HEK293T (cell line): ENCODE results near the gene CD300LD.
A peak's percentile ranks its signal among the peaks of the same experiment; 100 is the strongest.

ENCODE experiments used
- CTCF ChIA-PET: fragments of 350-600 bp; formaldehyde crosslinking; extraction: SDS; loops from one replicate; lab custom pipeline; 2021; ENCODE audit warnings: antibody characterized with exemption, inconsistent platforms; lab: Yijun Ruan, JAX
- POLR2A ChIA-PET: fragments of 350-600 bp; formaldehyde crosslinking; extraction: SDS; loops from one replicate; lab custom pipeline; 2020; ENCODE audit warnings: antibody characterized with exemption, inconsistent platforms; lab: Yijun Ruan, JAX
- DNase-seq: peaks from one replicate; pipeline ENCODE4 v3.0.0; 2012; ENCODE audit warnings: mixed read lengths; ENCODE audit errors: extremely low spot score
- ARNT ChIP-seq: fragments of 450-650 bp; IDR thresholded peaks from 2 replicates; pipeline ENCODE4 v1.6.1; 2017; ENCODE audit warnings: mild to moderate bottlenecking
- BHLHE40 ChIP-seq: fragments of 450-650 bp; IDR thresholded peaks from 2 replicates; pipeline ENCODE4 v1.6.1; 2016; ENCODE audit warnings: mild to moderate bottlenecking, moderate library complexity, borderline replicate concordance
- CTBP1 ChIP-seq: fragments of 450-650 bp; IDR thresholded peaks from 2 replicates; pipeline ENCODE4 v1.6.1; 2016; ENCODE audit warnings: borderline replicate concordance
- ELF4 ChIP-seq: fragments of 450-650 bp; IDR thresholded peaks from 2 replicates; pipeline ENCODE4 v1.6.1; 2017; ENCODE audit warnings: antibody characterized with exemption
- FOXA1 ChIP-seq: fragments of 450-650 bp; IDR thresholded peaks from 2 replicates; pipeline ENCODE4 v1.6.1; 2016; ENCODE audit warnings: mild to moderate bottlenecking
- FOXK2 ChIP-seq: fragments of 450-650 bp; IDR thresholded peaks from 2 replicates; pipeline ENCODE4 v1.6.1; 2016; ENCODE audit warnings: mild to moderate bottlenecking
- FOXM1 ChIP-seq: fragments of 450-650 bp; IDR thresholded peaks from 2 replicates; pipeline ENCODE4 v1.6.1; 2017; ENCODE audit warnings: mild to moderate bottlenecking, borderline replicate concordance
- HDGF ChIP-seq: fragments of 450-650 bp; IDR thresholded peaks from 2 replicates; pipeline ENCODE4 v1.6.1; 2017; ENCODE audit warnings: antibody characterized with exemption, borderline replicate concordance
- L3MBTL2 ChIP-seq: fragments of 450-650 bp; conservative IDR thresholded peaks from 2 replicates; pipeline ENCODE4 v1.6.1; 2016; ENCODE audit warnings: mild to moderate bottlenecking
- LEF1 ChIP-seq: fragments of 450-650 bp; IDR thresholded peaks from 2 replicates; pipeline ENCODE4 v1.6.1; 2017; ENCODE audit warnings: mild to moderate bottlenecking, borderline replicate concordance
- NFRKB ChIP-seq: fragments of 450-650 bp; IDR thresholded peaks from 2 replicates; pipeline ENCODE4 v1.6.1; 2016; ENCODE audit warnings: mild to moderate bottlenecking, moderate library complexity
- SP1 ChIP-seq: fragments of 450-650 bp; IDR thresholded peaks from 2 replicates; pipeline ENCODE4 v1.6.1; 2017
- SUZ12 ChIP-seq: fragments of 450-650 bp; IDR thresholded peaks from 2 replicates; pipeline ENCODE4 v1.6.1; 2016; ENCODE audit warnings: mild to moderate bottlenecking
- TARDBP ChIP-seq: fragments of 450-650 bp; IDR thresholded peaks from 2 replicates; pipeline ENCODE4 v1.6.1; 2016
- ZNF384 ChIP-seq: fragments of 450-650 bp; IDR thresholded peaks from 2 replicates; pipeline ENCODE4 v1.6.1; 2016
- TF ChIP-seq, protein P1 (sequence below): fragments of 450-650 bp; IDR thresholded peaks from 2 replicates; pipeline ENCODE4 v1.6.1; 2016

Gene CD300LD

DNA sequence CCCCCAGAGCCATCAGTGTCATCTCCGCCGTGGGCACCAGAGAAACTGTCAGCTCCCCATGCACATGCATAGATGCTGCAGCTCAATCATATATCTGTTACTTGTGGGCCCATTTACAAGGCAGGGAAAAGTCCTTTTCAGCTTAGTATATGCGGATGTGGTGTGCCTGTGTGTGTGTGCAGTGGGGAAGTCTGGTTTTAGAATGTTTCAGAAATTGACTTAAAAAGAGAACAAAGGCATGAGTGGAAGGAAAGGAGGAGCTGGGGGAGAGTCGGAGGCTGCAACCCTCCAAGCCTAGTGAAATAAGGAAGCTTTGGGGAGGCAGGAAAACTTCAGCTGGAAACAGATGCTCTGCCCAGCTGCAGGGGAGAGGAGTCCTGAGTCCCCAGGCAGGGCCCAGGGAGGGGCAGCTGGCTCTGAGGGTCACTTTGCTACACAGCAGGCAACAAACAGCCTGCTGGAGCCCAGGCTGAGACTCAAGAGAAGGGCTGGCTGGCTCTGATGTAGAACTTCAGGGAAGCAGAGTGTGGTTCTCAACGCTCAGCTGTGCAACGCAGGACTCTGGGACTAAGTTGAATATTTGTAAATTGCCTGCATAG lies 11.1 kb upstream of the CD300LD start:
- CTCF ChIA-PET, result interaction anchor here (0.6 to 2.1 kb wide), 7 partner anchors 9 to 235 kb away, joined by 3 to 6 read pairs (median 4); partner anchors contain the start of genes CD300H and GPR142
- DNase-seq, result no peak
- POLR2A ChIA-PET, result no interaction called here
- TF ChIP-seq ZNF384 (no peak), SUZ12 (no peak), FOXA1 (no peak), CTBP1 (no peak), NFRKB (no peak), HDGF (no peak), FOXK2 (no peak), ARNT (no peak), ELF4 (no peak), FOXM1 (no peak), LEF1 (no peak), TARDBP (no peak), SP1 (no peak), BHLHE40 (no peak)

- DNase-seq, result peak; percentile 70
- POLR2A ChIA-PET, result no interaction called here
- CTCF ChIA-PET, result interaction anchor here (0.6 to 1.1 kb wide), 3 partner anchors 30 to 41 kb away, joined by 3 to 4 read pairs (median 3); no protein-coding TSS in a partner anchor
- TF ChIP-seq ZNF384, result no peak
- TF ChIP-seq SUZ12, result no peak
- TF ChIP-seq, protein P1, sequence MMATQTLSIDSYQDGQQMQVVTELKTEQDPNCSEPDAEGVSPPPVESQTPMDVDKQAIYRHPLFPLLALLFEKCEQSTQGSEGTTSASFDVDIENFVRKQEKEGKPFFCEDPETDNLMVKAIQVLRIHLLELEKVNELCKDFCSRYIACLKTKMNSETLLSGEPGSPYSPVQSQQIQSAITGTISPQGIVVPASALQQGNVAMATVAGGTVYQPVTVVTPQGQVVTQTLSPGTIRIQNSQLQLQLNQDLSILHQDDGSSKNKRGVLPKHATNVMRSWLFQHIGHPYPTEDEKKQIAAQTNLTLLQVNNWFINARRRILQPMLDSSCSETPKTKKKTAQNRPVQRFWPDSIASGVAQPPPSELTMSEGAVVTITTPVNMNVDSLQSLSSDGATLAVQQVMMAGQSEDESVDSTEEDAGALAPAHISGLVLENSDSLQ, result no peak
- no peak for TF ChIP-seq HDGF
- no peak for TF ChIP-seq ELF4
- no peak for TF ChIP-seq FOXK2
Observed at GRCh38 chr17:74601944-74602572, 10.0 kb upstream of the CD300LD start.

- CTCF ChIA-PET, result interaction anchor here (1.1 kb wide), 1 partner anchor 52 kb away, joined by 3 read pairs; no protein-coding TSS in a partner anchor
- DNase-seq, result no peak
- POLR2A ChIA-PET, result no interaction called here
- no peak for TF ChIP-seq FOXK2
- no peak for TF ChIP-seq CTBP1
- TF ChIP-seq ELF4, result no peak
- TF ChIP-seq LEF1, result no peak
- TF ChIP-seq SP1, result no peak
- TF ChIP-seq HDGF, result no peak
- no peak for TF ChIP-seq L3MBTL2
- TF ChIP-seq ARNT, result no peak
- TF ChIP-seq ZNF384, result no peak
Observed at GRCh38 chr17:74599448-74599939, 7.4 kb upstream of the CD300LD start.

- no peak for TF ChIP-seq SP1
- no peak for TF ChIP-seq BHLHE40
- TF ChIP-seq ZNF384, result no peak
- TF ChIP-seq LEF1, result no peak
- no peak for TF ChIP-seq CTBP1
- TF ChIP-seq L3MBTL2, result no peak
- no peak for TF ChIP-seq FOXM1
- TF ChIP-seq FOXK2, result no peak
- no peak for TF ChIP-seq TARDBP
- TF ChIP-seq ARNT, result no peak
- TF ChIP-seq FOXA1, result no peak
- TF ChIP-seq HDGF, result no peak
- TF ChIP-seq NFRKB, result no peak
- TF ChIP-seq SUZ12, result no peak
- no peak for TF ChIP-seq ELF4
- TF ChIP-seq, protein P1, result no peak
- DNase-seq, result no peak
- POLR2A ChIA-PET, result no interaction called here
- CTCF ChIA-PET, result no interaction called here
Observed at GRCh38 chr17:74599023-74599399, 6.9 kb upstream of the CD300LD start.

DNA sequence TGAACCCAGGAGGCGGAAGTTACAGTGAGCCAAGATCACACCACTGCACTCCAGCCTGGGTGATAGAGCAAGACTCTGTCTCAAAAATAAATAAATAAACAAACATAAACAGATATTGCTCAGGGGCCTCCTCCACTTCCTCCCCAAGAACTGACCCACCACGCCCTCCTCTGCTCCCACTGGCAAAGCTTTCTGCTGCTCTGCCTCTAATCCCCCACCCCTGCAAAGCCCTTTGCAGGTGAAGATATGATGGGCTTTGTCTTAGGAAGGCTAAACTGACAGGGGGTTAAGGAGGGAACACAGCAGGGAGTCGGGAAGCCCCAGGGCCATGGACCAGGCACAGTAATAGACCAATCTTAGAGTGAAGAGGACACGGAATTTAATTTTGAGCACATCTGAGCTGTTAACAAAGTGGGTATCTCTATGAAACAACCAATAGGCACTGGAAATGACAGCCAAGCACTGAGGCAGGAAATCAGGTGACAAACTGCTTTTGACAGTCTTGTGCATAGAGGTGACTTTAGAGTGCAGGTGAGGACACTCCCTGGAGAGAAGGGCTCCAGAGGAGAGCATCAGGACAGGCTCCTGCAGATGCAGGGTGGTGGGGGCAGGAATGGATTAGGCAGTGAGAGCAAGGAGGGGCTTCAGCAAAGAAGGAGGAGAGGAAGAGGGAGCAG lies 6.4 kb upstream of the CD300LD start:
- POLR2A ChIA-PET, result no interaction called here
- CTCF ChIA-PET, result no interaction called here
- DNase-seq, result no peak
- TF ChIP-seq NFRKB (no peak), FOXM1 (no peak), ELF4 (no peak), ZNF384 (no peak), TARDBP (no peak), L3MBTL2 (no peak), FOXA1 (no peak), BHLHE40 (no peak), FOXK2 (no peak), HDGF (no peak), LEF1 (no peak), SP1 (no peak), ARNT (no peak), SUZ12 (no peak), CTBP1 (no peak)
- TF ChIP-seq, protein P1, result no peak
